Activated CD8-positive, alpha-beta T cell treated with anti-CD3 and anti-CD28 coated beads for 36 hours (primary cell): ENCODE measurements around the gene CAPN2. TPM values are rescaled to one million over a fixed set of nuclear protein-coding genes. Genes with fewer than 3 reads are reported as not detected.

ENCODE experiments used
- ATAC-seq: fragments of 200-7000 bp; cut with Tn5 transposase; one replicate; pipeline ENCODE4 v1.10.0; 2021; ENCODE audit warnings: mild to moderate bottlenecking, moderate library complexity
- CTCF ChIA-PET: fragments of 350-600 bp; sonication (Branson Sonifier 250); formaldehyde crosslinking; loops from one replicate; lab custom pipeline; 2021; ENCODE audit warnings: antibody characterized with exemption; lab: Charles Lee
- POLR2A ChIA-PET: fragments of 350-600 bp; sonication (Branson Sonifier 250); formaldehyde crosslinking; loops from one replicate; lab custom pipeline; 2021; ENCODE audit warnings: antibody characterized with exemption; lab: Charles Lee
- DNase-seq: peaks from one replicate; pipeline ENCODE4 v3.0.0-alpha.2; 2020
- H3K27ac Mint-ChIP-seq: one replicate; pipeline ENCODE4 v1.8.0; 2021; ENCODE audit warnings: mild to moderate bottlenecking, mixed read lengths
- H3K27me3 Mint-ChIP-seq: one replicate; pipeline ENCODE4 v1.8.0; 2021; ENCODE audit warnings: mixed read lengths
- H3K36me3 Mint-ChIP-seq: one replicate; pipeline ENCODE4 v1.8.0; 2021; ENCODE audit warnings: low read depth, mixed read lengths
- H3K4me1 Mint-ChIP-seq: one replicate; pipeline ENCODE4 v1.8.0; 2021; ENCODE audit warnings: low read depth, mixed read lengths
- H3K4me3 Mint-ChIP-seq: one replicate; pipeline ENCODE4 v1.8.0; 2021; ENCODE audit warnings: mild to moderate bottlenecking, moderate library complexity, mixed read lengths
- H3K9me3 Mint-ChIP-seq: one replicate; pipeline ENCODE4 v1.8.0; 2021; ENCODE audit warnings: mixed read lengths
- intact Hi-C: fragments of 100-400 bp; cut with micrococcal nuclease; formaldehyde crosslinking; loops from one replicate; pipeline ENCODE4 v1.10.0; 2022
- total RNA-seq, 2 experiments: library from RNA; stranded (reverse); gene quantifications; one replicate each; pipeline ENCODE4 v1.2.3, GENCODE V29; 2021
- TF ChIP-seq, protein P1 (sequence below): fragments of 200-600 bp; IDR thresholded peaks from one replicate; pipeline ENCODE4 v1.8.0; 2022; ENCODE audit warnings: antibody characterized with exemption, mild to moderate bottlenecking

CAPN2 gene
- total RNA-seq, 2 experiments from 2014 or later: 31.5 to 33.6 TPM

DNA sequence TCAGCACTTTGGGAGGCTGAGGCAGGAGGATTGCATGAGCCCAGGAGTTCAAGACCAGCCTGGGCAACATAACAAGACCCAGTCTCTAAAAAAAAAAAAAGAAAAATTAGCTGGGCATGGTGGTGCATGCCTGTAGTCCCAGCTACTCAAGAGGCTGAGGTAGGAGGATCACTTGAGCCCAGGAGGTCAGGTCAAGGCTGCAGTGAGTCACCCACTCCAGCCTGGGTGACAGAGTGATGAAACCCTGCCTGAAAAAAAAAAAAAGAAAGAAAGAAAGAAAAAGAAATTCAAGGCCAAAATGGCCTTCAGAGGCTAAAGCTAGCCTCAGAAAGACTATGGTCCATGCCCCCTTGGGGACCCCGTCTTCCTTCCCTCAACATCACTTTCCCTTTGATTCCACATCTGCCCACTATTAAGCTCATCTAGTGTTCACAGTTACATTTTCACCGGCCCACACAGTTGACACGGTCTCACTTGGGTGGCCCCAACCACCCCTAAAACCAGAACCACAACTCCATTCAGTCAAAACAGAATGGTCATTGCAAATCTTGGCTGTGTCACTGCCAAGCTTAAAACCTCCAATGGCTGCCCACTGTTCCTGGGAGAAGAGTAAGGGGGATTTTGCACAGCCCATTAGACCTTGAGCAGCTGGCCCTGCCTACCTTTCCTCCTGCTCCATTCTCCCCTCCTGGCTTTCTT, 44.7 kb upstream of the CAPN2 start:
- peaks cover 2% of the 10 kb centered on the region for H3K27me3 Mint-ChIP-seq

DNA sequence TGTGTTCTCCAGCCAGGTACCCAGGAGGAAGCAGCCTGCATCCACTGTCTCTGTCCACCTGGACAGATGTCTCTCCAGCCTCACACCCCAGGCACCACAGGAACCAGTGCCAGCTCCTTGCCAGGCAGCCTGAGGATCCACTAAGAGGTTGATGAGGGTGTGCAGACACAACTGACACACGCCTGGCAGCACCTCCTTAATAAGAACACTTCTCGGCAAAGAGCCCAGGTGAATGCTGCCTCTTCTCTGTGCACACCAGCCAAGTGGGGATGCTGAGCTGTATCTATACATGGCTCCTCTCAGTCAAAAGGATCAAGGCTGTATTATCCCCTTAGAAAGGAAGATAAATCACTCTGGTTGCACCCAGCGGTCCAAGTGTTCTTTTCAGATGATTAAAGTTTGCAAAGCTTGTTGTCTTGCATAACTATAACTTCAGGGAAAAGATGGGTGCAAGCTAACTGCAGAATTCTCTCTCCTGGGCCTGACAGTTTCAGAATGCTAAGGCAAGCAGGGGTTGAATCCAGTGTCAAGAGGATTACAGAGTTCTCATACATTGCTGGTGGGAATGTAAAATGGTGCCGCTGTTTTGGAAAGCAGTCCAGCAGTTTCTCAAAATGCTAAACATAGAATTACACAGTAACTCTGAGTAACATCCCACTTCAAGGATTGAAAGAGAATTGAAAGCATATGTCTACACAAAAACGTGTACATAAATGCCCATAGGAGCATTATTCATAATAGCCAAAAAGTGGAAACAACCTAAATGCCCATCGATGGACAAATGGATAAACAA, 43.1 kb upstream of the CAPN2 start:
- intact Hi-C loops: no loop called here
- peaks cover 2% of the 10 kb centered on the region for H3K9me3 Mint-ChIP-seq
- H3K4me3 Mint-ChIP-seq: no peak overlapping the region
- TF ChIP-seq, protein P1, sequence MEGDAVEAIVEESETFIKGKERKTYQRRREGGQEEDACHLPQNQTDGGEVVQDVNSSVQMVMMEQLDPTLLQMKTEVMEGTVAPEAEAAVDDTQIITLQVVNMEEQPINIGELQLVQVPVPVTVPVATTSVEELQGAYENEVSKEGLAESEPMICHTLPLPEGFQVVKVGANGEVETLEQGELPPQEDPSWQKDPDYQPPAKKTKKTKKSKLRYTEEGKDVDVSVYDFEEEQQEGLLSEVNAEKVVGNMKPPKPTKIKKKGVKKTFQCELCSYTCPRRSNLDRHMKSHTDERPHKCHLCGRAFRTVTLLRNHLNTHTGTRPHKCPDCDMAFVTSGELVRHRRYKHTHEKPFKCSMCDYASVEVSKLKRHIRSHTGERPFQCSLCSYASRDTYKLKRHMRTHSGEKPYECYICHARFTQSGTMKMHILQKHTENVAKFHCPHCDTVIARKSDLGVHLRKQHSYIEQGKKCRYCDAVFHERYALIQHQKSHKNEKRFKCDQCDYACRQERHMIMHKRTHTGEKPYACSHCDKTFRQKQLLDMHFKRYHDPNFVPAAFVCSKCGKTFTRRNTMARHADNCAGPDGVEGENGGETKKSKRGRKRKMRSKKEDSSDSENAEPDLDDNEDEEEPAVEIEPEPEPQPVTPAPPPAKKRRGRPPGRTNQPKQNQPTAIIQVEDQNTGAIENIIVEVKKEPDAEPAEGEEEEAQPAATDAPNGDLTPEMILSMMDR: no peak
- H3K27ac Mint-ChIP-seq: no peak overlapping the region
- ChIA-PET CTCF (interaction anchor here (0.6 kb wide), 1 partner anchor 113 kb away, joined by 3 read pairs; no protein-coding TSS in a partner anchor), POLR2A (no interaction called here)
- no peaks in the 10 kb centered on the region for H3K4me1 Mint-ChIP-seq
- no peak for DNase-seq
- H3K27me3 Mint-ChIP-seq: no peaks in the 10 kb centered on the region
- ATAC-seq: no peak
- no peaks in the 10 kb centered on the region for H3K36me3 Mint-ChIP-seq

More for the DNA sequence above, 44.7 kb upstream of the CAPN2 start:
- H3K9me3 Mint-ChIP-seq: no peaks in the 10 kb centered on the region
- DNase-seq (no peak), ATAC-seq (no peak)
- TF ChIP-seq, protein P1: no peak
- no peak overlapping the region for H3K4me3 Mint-ChIP-seq
- no peaks in the 10 kb centered on the region for H3K36me3 Mint-ChIP-seq
- ChIA-PET CTCF (no interaction called here), POLR2A (interaction anchor here (0.9 kb wide), 1 partner anchor 28 kb away, joined by 3 read pairs; no protein-coding TSS in a partner anchor)
- intact Hi-C loops: no loop called here
- H3K27ac Mint-ChIP-seq: no peak overlapping the region
- H3K4me1 Mint-ChIP-seq: no peaks in the 10 kb centered on the region

DNA sequence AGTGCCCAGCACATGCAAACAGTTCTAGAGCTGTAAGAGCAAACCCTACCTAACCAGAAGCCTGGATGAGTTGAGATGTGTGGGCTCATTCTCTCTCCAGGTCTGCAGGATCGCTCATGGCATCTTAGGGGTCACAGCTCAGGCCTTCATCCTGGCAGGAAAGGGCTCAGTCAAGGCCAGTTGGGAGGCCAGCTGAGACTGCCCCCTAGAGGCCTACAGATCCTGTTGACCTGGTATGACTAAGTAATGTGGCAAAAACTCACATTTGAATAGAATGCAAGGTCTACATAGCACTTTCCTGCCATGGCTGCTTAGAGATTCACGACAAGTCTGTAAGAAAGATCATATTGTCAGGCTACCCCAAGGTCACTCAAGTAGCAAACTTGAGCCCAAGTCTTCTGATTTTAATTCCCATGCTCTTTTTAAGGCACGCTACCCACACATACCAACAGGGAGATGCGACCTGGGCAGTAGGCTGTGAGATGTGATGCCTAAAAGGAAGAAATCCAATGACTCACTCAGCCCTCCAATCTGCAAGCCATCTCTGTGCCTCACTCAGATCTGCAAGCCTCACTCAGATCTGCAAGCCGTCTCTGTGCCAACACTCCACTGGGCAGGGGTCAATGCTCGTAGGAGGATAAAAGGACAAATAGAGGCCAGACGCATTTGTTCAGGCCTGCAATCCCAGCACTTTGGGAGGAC, 41.7 kb upstream of the CAPN2 start:
- Mint-ChIP-seq H3K27ac (no peak overlapping the region), H3K4me3 (no peak overlapping the region), H3K36me3 (no peaks in the 10 kb centered on the region), H3K4me1 (no peaks in the 10 kb centered on the region), H3K9me3 (peaks cover 10% of the 10 kb centered on the region), H3K27me3 (no peaks in the 10 kb centered on the region)
- TF ChIP-seq, protein P1: peak; percentile 39
- CTCF ChIA-PET: interaction anchor here (0.8 kb wide), 1 partner anchor 28 kb away, joined by 3 read pairs; no protein-coding TSS in a partner anchor
- POLR2A ChIA-PET: no interaction called here
- ATAC-seq (peak; percentile 47), DNase-seq (peak; percentile 48)
- intact Hi-C loops: no loop called here

DNA sequence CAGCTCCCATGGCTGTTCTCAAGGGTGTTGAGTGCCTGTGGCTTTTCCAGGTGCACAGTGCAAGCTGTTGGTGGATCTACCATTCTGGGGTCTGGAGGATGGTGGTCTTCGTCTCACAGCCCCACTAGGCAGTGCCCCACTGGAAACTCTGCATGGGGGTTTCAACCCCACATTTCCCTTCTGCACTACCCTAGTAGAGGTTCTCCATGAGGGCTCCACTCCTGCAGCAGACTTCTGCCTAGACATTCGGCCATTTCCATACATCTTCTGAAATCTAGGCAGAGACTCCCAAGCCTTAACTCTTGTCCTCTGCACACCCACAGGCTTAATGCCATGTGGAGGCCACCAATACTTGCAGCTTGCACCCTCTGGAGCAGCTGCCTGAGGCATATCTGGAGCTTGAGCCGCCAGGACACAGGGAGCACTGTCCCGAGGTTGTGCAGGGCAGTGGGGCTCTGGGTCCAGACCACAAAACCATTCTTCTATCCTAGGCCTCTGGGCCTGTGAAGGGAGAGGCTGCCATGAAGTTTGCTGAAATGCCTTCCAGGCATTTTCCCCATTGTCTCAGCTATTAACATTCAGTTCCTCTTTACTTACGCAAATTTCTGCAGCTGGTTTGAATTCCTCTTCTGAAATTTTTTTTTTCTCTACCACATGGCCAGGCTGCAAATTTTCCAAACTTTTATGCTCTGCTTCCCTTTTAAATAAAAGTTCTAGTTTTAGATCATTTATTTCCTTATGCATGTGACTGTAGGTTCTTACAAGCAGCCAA, 38.0 kb upstream of the CAPN2 start:
- Mint-ChIP-seq H3K4me3 (no peak overlapping the region), H3K27me3 (no peaks in the 10 kb centered on the region), H3K4me1 (no peaks in the 10 kb centered on the region), H3K9me3 (peaks cover 15% of the 10 kb centered on the region), H3K36me3 (no peaks in the 10 kb centered on the region), H3K27ac (no peak overlapping the region)
- intact Hi-C loops: no loop called here
- ATAC-seq: no peak
- CTCF ChIA-PET: interaction anchor here (0.8 to 1.6 kb wide), 2 partner anchors 9 to 27 kb away, joined by 3 to 5 read pairs; no protein-coding TSS in a partner anchor
- POLR2A ChIA-PET: no interaction called here
- DNase-seq: no peak
- TF ChIP-seq, protein P1: no peak
